ENCODE data around the gene MAP3K4. TPM values are rescaled to one million over a fixed set of nuclear protein-coding genes. Genes with fewer than 3 reads are reported as not detected.

MAP3K4 gene
- total RNA-seq, 3 donors from 2014 or later = 24.6 to 49.2 (median 45.2) TPM

- intact Hi-C loops (cut with DNase I; ENCODE audit: low total_unique reads) = no loop called here
- no peaks in the 10 kb centered on the region for H3K36me3 ChIP-seq
- H3K4me3 ChIP-seq = no peak overlapping the region
- H3K9me3 ChIP-seq = no peaks in the 10 kb centered on the region
- DNase-seq (ENCODE audit: low spot score in 2 of 2) = no peak
- H3K4me1 ChIP-seq = no peaks in the 10 kb centered on the region
- no peaks in the 10 kb centered on the region for H3K27me3 ChIP-seq
- H3K27ac ChIP-seq = peak overlapping the region in 1 of 2 donors; percentile 62
- TF ChIP-seq POLR2AphosphoS5 (IDR thresholded peaks at IDR 0.05) = no peak
- TF ChIP-seq POLR2A (IDR thresholded peaks at IDR 0.05) = no peak
- TF ChIP-seq CTCF (IDR thresholded peaks at IDR 0.05) = no peak
These were observed 171.2 kb downstream of the MAP3K4 start for GRCh38 chr6:161162722-161163121.

GRCh38 chr6:161163466-161164181 is 172.1 kb downstream of the MAP3K4 start:
- no peak overlapping the region for H3K4me3 ChIP-seq
- no peak overlapping the region for H3K27ac ChIP-seq
- no peak for DNase-seq (ENCODE audit: low spot score in 2 of 2)
- intact Hi-C loops (cut with DNase I; ENCODE audit: low total_unique reads) = no loop called here
- no peaks in the 10 kb centered on the region for H3K36me3 ChIP-seq
- TF ChIP-seq POLR2A (IDR thresholded peaks at IDR 0.05) (no peak), CTCF (IDR thresholded peaks at IDR 0.05) (no peak), POLR2AphosphoS5 (IDR thresholded peaks at IDR 0.05) (no peak)
- H3K27me3 ChIP-seq = no peaks in the 10 kb centered on the region
- H3K9me3 ChIP-seq = no peaks in the 10 kb centered on the region
- no peaks in the 10 kb centered on the region for H3K4me1 ChIP-seq

- DNase-seq (ENCODE audit: low spot score in 2 of 2) = no peak
- H3K27me3 ChIP-seq = no peaks in the 10 kb centered on the region
- intact Hi-C loops (cut with DNase I; ENCODE audit: low total_unique reads) = no loop called here
- H3K27ac ChIP-seq = no peak overlapping the region
- H3K36me3 ChIP-seq = no peaks in the 10 kb centered on the region
- no peaks in the 10 kb centered on the region for H3K4me1 ChIP-seq
- H3K4me3 ChIP-seq = no peak overlapping the region
- no peaks in the 10 kb centered on the region for H3K9me3 ChIP-seq
- TF ChIP-seq CTCF (IDR thresholded peaks at IDR 0.05) = no peak
- no peak for TF ChIP-seq POLR2AphosphoS5 (IDR thresholded peaks at IDR 0.05)
- no peak for TF ChIP-seq POLR2A (IDR thresholded peaks at IDR 0.05)
These were observed 172.6 kb downstream of the MAP3K4 start for GRCh38 chr6:161164182-161164625.

GRCh38 chr6:161166176-161166575 is 174.6 kb downstream of the MAP3K4 start:
- H3K27me3 ChIP-seq = no peaks in the 10 kb centered on the region
- intact Hi-C loops (cut with DNase I; ENCODE audit: low total_unique reads) = no loop called here
- no peaks in the 10 kb centered on the region for H3K36me3 ChIP-seq
- TF ChIP-seq POLR2A (IDR thresholded peaks at IDR 0.05) = no peak
- no peak for TF ChIP-seq POLR2AphosphoS5 (IDR thresholded peaks at IDR 0.05)
- TF ChIP-seq CTCF (IDR thresholded peaks at IDR 0.05) = no peak
- no peak for DNase-seq (ENCODE audit: low spot score in 2 of 2)
- no peaks in the 10 kb centered on the region for H3K9me3 ChIP-seq
- H3K4me3 ChIP-seq = no peak overlapping the region
- no peaks in the 10 kb centered on the region for H3K4me1 ChIP-seq
- H3K27ac ChIP-seq = no peak overlapping the region

- Histone ChIP-seq H3K27me3 (no peaks in the 10 kb centered on the region), H3K27ac (no peak overlapping the region), H3K36me3 (no peaks in the 10 kb centered on the region), H3K4me1 (no peaks in the 10 kb centered on the region), H3K4me3 (no peak overlapping the region), H3K9me3 (no peaks in the 10 kb centered on the region)
- no peak for TF ChIP-seq POLR2A (IDR thresholded peaks at IDR 0.05)
- TF ChIP-seq POLR2AphosphoS5 (IDR thresholded peaks at IDR 0.05) = no peak
- TF ChIP-seq CTCF (IDR thresholded peaks at IDR 0.05) = no peak
- DNase-seq (ENCODE audit: low spot score in 2 of 2) = no peak
- intact Hi-C loops (cut with DNase I; ENCODE audit: low total_unique reads) = no loop called here
These were observed 175.1 kb downstream of the MAP3K4 start for GRCh38 chr6:161166677-161167076.

Data from breast epithelium (tissue), 4 donors.